Peyer's patch (tissue), 4 donors: ENCODE data around the gene RORC. TPM values are rescaled to one million over a fixed set of nuclear protein-coding genes. Genes with fewer than 3 reads are reported as not detected.
"Not testable (repeated sequence)": the region's sequence is repeated elsewhere in the genome, so short reads cannot be mapped to it uniquely, and the experiment has no call there.

Source experiments
- DNase-seq, 3 donors: peaks; one replicate each; pipeline ENCODE4 v3.0.0-alpha.2; 2017 to 2019
- H3K27ac ChIP-seq, 4 donors: fragments of 200-600 bp; sonication (generic); one replicate each; pipeline ENCODE4 v1.5.1; 2016 to 2019
- H3K27me3 ChIP-seq, 2 donors: fragments of 200-600 bp; sonication (generic); one replicate each; pipeline ENCODE4 v1.5.1; 2019
- H3K36me3 ChIP-seq, 3 donors: fragments of 200-600 bp; sonication (generic); one replicate each; pipeline ENCODE4 v1.5.1; 2016 to 2019
- H3K4me1 ChIP-seq, 4 donors: fragments of 200-600 bp; sonication (generic); one replicate each; pipeline ENCODE4 v1.5.1; 2016 to 2019
- H3K4me3 ChIP-seq, 4 donors: fragments of 200-600 bp; sonication (generic); 1 replicate in 3 of 4; 2 replicates in 1 of 4; pipeline ENCODE4 v1.5.1; 2016 to 2019; ENCODE audit warnings: mild to moderate bottlenecking in 1 of 4
- H3K9me3 ChIP-seq, 4 donors: fragments of 200-600 bp; sonication (generic); one replicate each; pipeline ENCODE4 v1.5.1; 2016 to 2019; ENCODE audit warnings: mild to moderate bottlenecking in 1 of 4
- CTCF ChIP-seq, 6 experiments: fragments of 450-650 bp in 4 of 6; fragments of 200-600 bp in 2 of 6; sonication (generic) in 1 of 6; IDR thresholded peaks; one replicate each; pipeline ENCODE4 v1.5.1; 2017 to 2019; ENCODE audit warnings: antibody characterized with exemption in 6 of 6, mild to moderate bottlenecking in 3 of 6, moderate library complexity in 1 of 6
- POLR2A ChIP-seq, 2 donors: fragments of 450-650 bp; IDR thresholded peaks; one replicate each; pipeline ENCODE4 v1.5.1; 2017; ENCODE audit warnings: antibody characterized with exemption in 2 of 2, mild to moderate bottlenecking in 2 of 2, moderate library complexity in 2 of 2
- total RNA-seq, 4 donors: library from RNA; depleted of rRNA; stranded (reverse); fragments of >200 nt; gene quantifications; one replicate each; pipeline ENCODE4 v1.1.0, GENCODE V29; 2016

RORC gene
- total RNA-seq, 4 donors from 2014 or later: 10.7 to 70.1 (median 46.0) TPM

- TF ChIP-seq CTCF (IDR thresholded peaks at IDR 0.05): no peak
- TF ChIP-seq POLR2A (IDR thresholded peaks at IDR 0.05): no peak
- Histone ChIP-seq H3K4me1 (no peaks in the 10 kb centered on the region), H3K27ac (no peak overlapping the region), H3K9me3 (no peaks in the 10 kb centered on the region), H3K27me3 (no peaks in the 10 kb centered on the region), H3K4me3 (no peak overlapping the region), H3K36me3 (no peaks in the 10 kb centered on the region)
- no peak for DNase-seq
Observed at GRCh38 chr1:151859891-151860293, 28.3 kb upstream of the RORC start.

- H3K36me3 ChIP-seq: no peaks in the 10 kb centered on the region
- no peaks in the 10 kb centered on the region for H3K4me1 ChIP-seq
- H3K27me3 ChIP-seq: no peaks in the 10 kb centered on the region
- no peak overlapping the region for H3K27ac ChIP-seq
- TF ChIP-seq CTCF (IDR thresholded peaks at IDR 0.05): no peak
- no peak for TF ChIP-seq POLR2A (IDR thresholded peaks at IDR 0.05)
- H3K4me3 ChIP-seq: no peak overlapping the region
- DNase-seq: no peak
- H3K9me3 ChIP-seq: no peaks in the 10 kb centered on the region
Observed at GRCh38 chr1:151858886-151859665, 27.5 kb upstream of the RORC start.

GRCh38 chr1:151858030-151858746, 26.6 kb upstream of the RORC start:
- Histone ChIP-seq H3K36me3 (no peaks in the 10 kb centered on the region), H3K9me3 (no peaks in the 10 kb centered on the region), H3K27me3 (no peaks in the 10 kb centered on the region), H3K4me3 (no peak overlapping the region), H3K4me1 (no peaks in the 10 kb centered on the region), H3K27ac (no peak overlapping the region)
- no peak for DNase-seq
- TF ChIP-seq CTCF (IDR thresholded peaks at IDR 0.05) (no peak), POLR2A (IDR thresholded peaks at IDR 0.05) (no peak)

- no peaks in the 10 kb centered on the region for H3K27me3 ChIP-seq
- H3K9me3 ChIP-seq: no peaks in the 10 kb centered on the region
- DNase-seq: no peak
- H3K4me3 ChIP-seq: no peak overlapping the region
- H3K36me3 ChIP-seq: no peaks in the 10 kb centered on the region
- no peaks in the 10 kb centered on the region for H3K4me1 ChIP-seq
- TF ChIP-seq CTCF (IDR thresholded peaks at IDR 0.05): no peak
- TF ChIP-seq POLR2A (IDR thresholded peaks at IDR 0.05): no peak
- no peak overlapping the region for H3K27ac ChIP-seq
Observed at GRCh38 chr1:151855933-151856332, 24.3 kb upstream of the RORC start.

GRCh38 chr1:151855516-151855915, 23.9 kb upstream of the RORC start:
- H3K36me3 ChIP-seq, H3K27me3 ChIP-seq, H3K9me3 ChIP-seq, DNase-seq, H3K27ac ChIP-seq, H3K4me3 ChIP-seq, H3K4me1 ChIP-seq: not testable (repeated sequence)

GRCh38 chr1:151854658-151855057, 23.1 kb upstream of the RORC start:
- Histone ChIP-seq H3K27ac (no peak overlapping the region), H3K27me3 (no peaks in the 10 kb centered on the region), H3K4me1 (no peaks in the 10 kb centered on the region), H3K36me3 (no peaks in the 10 kb centered on the region), H3K4me3 (no peak overlapping the region), H3K9me3 (no peaks in the 10 kb centered on the region)
- DNase-seq: no peak
- TF ChIP-seq POLR2A (IDR thresholded peaks at IDR 0.05) (no peak), CTCF (IDR thresholded peaks at IDR 0.05) (no peak)
